Astrocyte (in vitro differentiated cells and primary cell): ENCODE measurements around the gene HNRNPCL1. TPM values are rescaled to one million over a fixed set of nuclear protein-coding genes. Genes with fewer than 3 reads are reported as not detected.

Experiments used
- DNase-seq: peaks from one replicate; pipeline ENCODE4 v3.0.0-alpha.2; 2010; ENCODE audit warnings: low read depth
- FAIRE-seq: peaks from 2 replicates; lab custom pipeline; 2011; peaks lifted over from hg19 to GRCh38; lab: Jason Lieb, UNC
- H2AFZ ChIP-seq: 2 replicates; pipeline ENCODE4 v1.6.0; 2012; ENCODE audit warnings: low read depth, low read length, inconsistent platforms
- H3K27ac ChIP-seq: 2 replicates; pipeline ENCODE4 v1.5.1; 2011; ENCODE audit warnings: low read depth, low read length, inconsistent platforms
- H3K27me3 ChIP-seq: 2 replicates; pipeline ENCODE4 v1.6.0; 2011; ENCODE audit warnings: low read length, inconsistent platforms; ENCODE audit not compliant: insufficient read depth
- H3K36me3 ChIP-seq: 2 replicates; pipeline ENCODE4 v1.5.1; 2011; ENCODE audit warnings: low read length, inconsistent platforms; ENCODE audit not compliant: insufficient read depth
- H3K4me1 ChIP-seq: 2 replicates; pipeline ENCODE4 v1.5.1; 2011; ENCODE audit warnings: low read length, inconsistent platforms; ENCODE audit not compliant: insufficient read depth
- H3K4me2 ChIP-seq: 2 replicates; pipeline ENCODE4 v1.6.0; 2012; ENCODE audit warnings: low read length, inconsistent platforms
- H3K4me3 ChIP-seq: 2 replicates; pipeline ENCODE4 v1.5.1; 2011; ENCODE audit warnings: low read depth, mild to moderate bottlenecking, low read length, inconsistent platforms; ENCODE audit not compliant: insufficient read depth
- H3K79me2 ChIP-seq: 2 replicates; pipeline ENCODE4 v1.6.0; 2012; ENCODE audit warnings: mild to moderate bottlenecking, low read length, inconsistent platforms; ENCODE audit not compliant: insufficient read depth
- H3K9ac ChIP-seq: 2 replicates; pipeline ENCODE4 v1.6.0; 2012; ENCODE audit warnings: mild to moderate bottlenecking, low read length, inconsistent platforms
- H3K9me3 ChIP-seq: 2 replicates; pipeline ENCODE4 v1.5.1; 2012; ENCODE audit warnings: low read depth, mild to moderate bottlenecking, low read length, inconsistent platforms; ENCODE audit not compliant: insufficient read depth
- H4K20me1 ChIP-seq: 2 replicates; pipeline ENCODE4 v1.6.0; 2012; ENCODE audit warnings: low read length, inconsistent platforms; ENCODE audit not compliant: insufficient read depth
- H3K27ac Mint-ChIP-seq: one replicate; pipeline ENCODE4 v1.8.0; 2021; ENCODE audit warnings: mild to moderate bottlenecking, mixed read lengths; ENCODE audit not compliant: unreplicated experiment
- H3K27me3 Mint-ChIP-seq: one replicate; pipeline ENCODE4 v1.8.0; 2021; ENCODE audit warnings: low read depth, mixed read lengths; ENCODE audit not compliant: unreplicated experiment
- H3K36me3 Mint-ChIP-seq: one replicate; pipeline ENCODE4 v1.8.0; 2021; ENCODE audit warnings: low read depth, mixed read lengths; ENCODE audit not compliant: unreplicated experiment
- H3K4me1 Mint-ChIP-seq: one replicate; pipeline ENCODE4 v1.8.0; 2021; ENCODE audit warnings: low read depth, mixed read lengths; ENCODE audit not compliant: unreplicated experiment
- H3K4me3 Mint-ChIP-seq: one replicate; pipeline ENCODE4 v1.8.0; 2021; ENCODE audit warnings: mild to moderate bottlenecking, moderate library complexity, mixed read lengths; ENCODE audit not compliant: unreplicated experiment
- H3K9me3 Mint-ChIP-seq: one replicate; pipeline ENCODE4 v1.8.0; 2021; ENCODE audit warnings: mild to moderate bottlenecking, mixed read lengths; ENCODE audit not compliant: unreplicated experiment
- CTCF ChIP-seq: IDR thresholded peaks from 2 replicates; pipeline ENCODE4 v1.5.1; 2011; ENCODE audit warnings: low read depth, mild to moderate bottlenecking, inconsistent platforms, low read length, moderate library complexity; ENCODE audit not compliant: insufficient read depth
- EZH2 ChIP-seq: IDR thresholded peaks from 2 replicates; pipeline ENCODE4 v1.6.1; 2012; ENCODE audit warnings: mild to moderate bottlenecking, low read length, inconsistent platforms; ENCODE audit not compliant: insufficient read depth
- total RNA-seq: library from RNA; stranded (reverse); gene quantifications from 2 replicates; pipeline ENCODE4 v1.2.1, GENCODE V29; 2021

Gene HNRNPCL1
- total RNA-seq, 1 donor from 2014 or later, result not detected

GRCh38 chr1:12799730-12800129, 48.8 kb downstream of the HNRNPCL1 start:
- Histone ChIP-seq H3K9me3 (peaks cover 2% of the 10 kb centered on the region), H3K9ac (no peak overlapping the region), H3K4me1 (no peaks in the 10 kb centered on the region), H3K27me3 (no peaks in the 10 kb centered on the region), H3K4me2 (no peak overlapping the region), H4K20me1 (no peaks in the 10 kb centered on the region), H2AFZ (no peak overlapping the region), H3K4me3 (no peak overlapping the region), H3K79me2 (no peaks in the 10 kb centered on the region), H3K27ac (no peak overlapping the region), H3K36me3 (no peaks in the 10 kb centered on the region)
- no peak for FAIRE-seq
- Mint-ChIP-seq H3K4me1 (no peaks in the 10 kb centered on the region), H3K27ac (no peak overlapping the region), H3K4me3 (no peak overlapping the region), H3K9me3 (peaks cover 3% of the 10 kb centered on the region), H3K27me3 (peaks cover 6% of the 10 kb centered on the region), H3K36me3 (no peaks in the 10 kb centered on the region)
- DNase-seq, result no peak
- no peak for TF ChIP-seq EZH2

DNA sequence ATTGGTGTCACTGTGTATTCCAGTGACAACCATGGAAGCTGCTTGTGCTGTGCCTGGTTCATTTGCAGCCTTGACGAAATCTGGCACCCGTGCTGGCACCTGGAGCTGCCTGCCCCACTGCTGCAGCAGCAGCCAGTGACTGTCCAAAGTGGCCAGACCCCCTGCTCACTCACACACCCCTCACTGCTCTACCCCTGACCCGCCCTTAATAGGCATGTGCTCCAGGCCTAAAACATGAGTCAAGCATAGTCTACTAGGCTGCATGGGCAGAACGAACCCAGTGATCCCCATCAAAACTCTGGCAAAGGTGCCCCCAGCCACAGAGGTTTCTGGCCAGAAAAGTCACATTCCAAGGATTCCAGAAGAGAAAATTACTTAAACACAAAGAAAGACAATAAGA, 49.6 kb downstream of the HNRNPCL1 start:
- Mint-ChIP-seq H3K9me3 (peaks cover 6% of the 10 kb centered on the region), H3K4me3 (no peak overlapping the region), H3K27me3 (peaks cover 11% of the 10 kb centered on the region), H3K27ac (no peak overlapping the region), H3K36me3 (no peaks in the 10 kb centered on the region), H3K4me1 (no peaks in the 10 kb centered on the region)
- H3K9ac ChIP-seq, result no peak overlapping the region
- H3K36me3 ChIP-seq, result no peaks in the 10 kb centered on the region
- TF ChIP-seq CTCF (no peak), EZH2 (no peak)
- H3K4me1 ChIP-seq, result no peaks in the 10 kb centered on the region
- no peaks in the 10 kb centered on the region for H4K20me1 ChIP-seq
- no peak for DNase-seq
- no peak overlapping the region for H3K4me3 ChIP-seq
- H3K4me2 ChIP-seq, result no peak overlapping the region
- no peak overlapping the region for H3K27ac ChIP-seq
- peaks cover 2% of the 10 kb centered on the region for H3K9me3 ChIP-seq
- H3K27me3 ChIP-seq, result no peaks in the 10 kb centered on the region
- no peak overlapping the region for H2AFZ ChIP-seq
- no peak for FAIRE-seq
- H3K79me2 ChIP-seq, result no peaks in the 10 kb centered on the region

Other genes starting within 250 kb of the HNRNPCL1 start
- 3.2 and 3.4 TPM in 2 replicates for gene DHRS3, start 230.5 kb downstream of the HNRNPCL1 start, total RNA-seq
- not detected in 2 replicates for gene AADACL4, start 204.6 kb downstream of the HNRNPCL1 start, total RNA-seq
- gene AADACL3, start 132.6 kb downstream of the HNRNPCL1 start, total RNA-seq, result 0.05 TPM in 1 of 2 replicates, not detected in the other
- gene CFAP107, start 102.5 kb downstream of the HNRNPCL1 start, total RNA-seq, result not detected in 2 replicates
- 0.16 TPM in 1 of 2 replicates, not detected in the other for gene PRAMEF12, start 75.0 kb downstream of the HNRNPCL1 start, total RNA-seq
- not detected in 2 replicates for gene PRAMEF1, start 57.3 kb downstream of the HNRNPCL1 start, total RNA-seq
- gene PRAMEF11, start 17.3 kb downstream of the HNRNPCL1 start, total RNA-seq, result not detected in 2 replicates
- gene PRAMEF2, start 8.4 kb upstream of the HNRNPCL1 start, total RNA-seq, result 0.17 TPM in 1 of 2 replicates, not detected in the other
- not detected in 2 replicates for gene PRAMEF4, start 37.5 kb upstream of the HNRNPCL1 start, total RNA-seq
- not detected in 2 replicates for gene PRAMEF10, start 49.5 kb upstream of the HNRNPCL1 start, total RNA-seq
- not detected in 2 replicates for gene PRAMEF7, start 67.9 kb upstream of the HNRNPCL1 start, total RNA-seq
- gene PRAMEF6, start 98.9 kb upstream of the HNRNPCL1 start, total RNA-seq, result not detected in 2 replicates
- gene PRAMEF27, start 207.9 kb upstream of the HNRNPCL1 start, total RNA-seq, result not detected in 2 replicates
- not detected in 2 replicates for gene HNRNPCL3, start 212.0 kb upstream of the HNRNPCL1 start, total RNA-seq
- 0.14 TPM in 1 of 2 replicates, not detected in the other for gene PRAMEF25, start 222.1 kb upstream of the HNRNPCL1 start, total RNA-seq